Measurements from ENCODE around the gene PHF10.

DNA sequence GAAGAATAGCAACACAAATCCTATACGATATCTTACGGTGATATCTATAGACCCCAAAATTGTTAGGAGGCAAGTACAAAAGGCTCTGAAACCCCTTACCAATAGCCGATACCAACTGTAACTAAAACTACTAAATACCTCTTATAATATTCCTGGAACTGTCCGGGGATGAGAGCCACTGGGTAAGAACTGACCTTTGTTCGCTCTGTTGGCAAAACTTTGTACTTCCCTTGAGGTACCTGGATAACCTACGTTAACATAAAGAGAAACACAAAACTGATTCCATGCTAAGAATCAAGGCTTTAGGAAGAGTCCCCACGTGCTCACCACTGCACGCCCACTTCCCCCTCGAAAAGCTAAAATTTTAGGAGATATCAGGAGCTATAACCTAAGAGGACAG lies 9.7 kb downstream of the PHF10 start:
- TF ChIP-seq YY1 (IDR thresholded peaks at IDR 0.05; ENCODE audit: low read depth), result no peak
- no peak for TF ChIP-seq MEF2A (IDR thresholded peaks at IDR 0.05; ENCODE audit: borderline replicate concordance, low read depth)
- TF ChIP-seq, protein P1, sequence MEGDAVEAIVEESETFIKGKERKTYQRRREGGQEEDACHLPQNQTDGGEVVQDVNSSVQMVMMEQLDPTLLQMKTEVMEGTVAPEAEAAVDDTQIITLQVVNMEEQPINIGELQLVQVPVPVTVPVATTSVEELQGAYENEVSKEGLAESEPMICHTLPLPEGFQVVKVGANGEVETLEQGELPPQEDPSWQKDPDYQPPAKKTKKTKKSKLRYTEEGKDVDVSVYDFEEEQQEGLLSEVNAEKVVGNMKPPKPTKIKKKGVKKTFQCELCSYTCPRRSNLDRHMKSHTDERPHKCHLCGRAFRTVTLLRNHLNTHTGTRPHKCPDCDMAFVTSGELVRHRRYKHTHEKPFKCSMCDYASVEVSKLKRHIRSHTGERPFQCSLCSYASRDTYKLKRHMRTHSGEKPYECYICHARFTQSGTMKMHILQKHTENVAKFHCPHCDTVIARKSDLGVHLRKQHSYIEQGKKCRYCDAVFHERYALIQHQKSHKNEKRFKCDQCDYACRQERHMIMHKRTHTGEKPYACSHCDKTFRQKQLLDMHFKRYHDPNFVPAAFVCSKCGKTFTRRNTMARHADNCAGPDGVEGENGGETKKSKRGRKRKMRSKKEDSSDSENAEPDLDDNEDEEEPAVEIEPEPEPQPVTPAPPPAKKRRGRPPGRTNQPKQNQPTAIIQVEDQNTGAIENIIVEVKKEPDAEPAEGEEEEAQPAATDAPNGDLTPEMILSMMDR (IDR thresholded peaks at IDR 0.05), result no peak
- TF ChIP-seq SIN3A (IDR thresholded peaks at IDR 0.05; ENCODE audit: borderline replicate concordance, low read depth, low read length), result no peak
- no peak for TF ChIP-seq EZH2phosphoT487 (IDR thresholded peaks at IDR 0.05; ENCODE audit: borderline replicate concordance, low read depth)
- TF ChIP-seq POLR2AphosphoS5 (IDR thresholded peaks at IDR 0.05; ENCODE audit: low read depth, low read length), result no peak
- no peak for TF ChIP-seq MXI1 (IDR thresholded peaks at IDR 0.05; ENCODE audit: low read depth, low read length)
- TF ChIP-seq FOXM1 (IDR thresholded peaks at IDR 0.05; ENCODE audit: low read depth), result no peak
- no peak for TF ChIP-seq TAF1 (IDR thresholded peaks at IDR 0.05; ENCODE audit: borderline replicate concordance, low read depth, low read length)
- TF ChIP-seq RFX5 (IDR thresholded peaks at IDR 0.05; ENCODE audit: low read length), result no peak

Data from SK-N-SH (cell line).